Activated CD8-positive, alpha-beta memory T cell treated with anti-CD3 and anti-CD28 coated beads, Interleukin-2, amount 50 U/mL, for 48 hours (primary cell): ENCODE data around the gene CREB3L1.

ENCODE experiments used
- DNase-seq: peaks from one replicate; pipeline ENCODE4 v3.0.0-alpha.2; 2020

CREB3L1 gene

DNA sequence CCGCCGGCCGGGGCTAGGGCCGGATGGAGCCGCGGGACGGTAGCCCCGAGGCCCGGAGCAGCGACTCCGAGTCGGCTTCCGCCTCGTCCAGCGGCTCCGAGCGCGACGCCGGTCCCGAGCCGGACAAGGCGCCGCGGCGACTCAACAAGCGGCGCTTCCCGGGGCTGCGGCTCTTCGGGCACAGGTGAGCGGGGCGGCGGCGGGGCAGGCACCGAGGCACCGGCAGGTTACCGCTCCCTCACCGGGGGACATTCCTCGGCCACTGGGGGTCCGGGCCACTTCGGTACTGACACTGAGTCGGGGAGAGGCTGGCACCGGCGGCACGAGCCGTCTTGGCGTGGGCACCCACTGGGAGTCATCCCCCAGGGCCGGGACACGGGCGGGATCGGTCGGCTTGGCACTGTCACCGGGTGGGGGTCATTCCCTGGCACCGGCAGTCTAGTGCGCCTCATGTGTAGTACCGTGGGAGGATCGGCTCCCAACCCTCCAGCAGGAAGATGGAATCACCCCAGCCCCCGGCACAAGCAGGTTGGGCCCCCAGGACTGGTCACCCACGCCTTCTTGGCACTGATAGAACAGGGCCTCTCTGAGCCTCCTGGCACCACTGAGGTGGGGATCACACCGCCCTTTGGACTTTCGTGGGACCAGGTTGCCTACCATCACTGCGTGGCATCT lies 70.3 kb downstream of the CREB3L1 start:
- DNase-seq: no peak

DNA sequence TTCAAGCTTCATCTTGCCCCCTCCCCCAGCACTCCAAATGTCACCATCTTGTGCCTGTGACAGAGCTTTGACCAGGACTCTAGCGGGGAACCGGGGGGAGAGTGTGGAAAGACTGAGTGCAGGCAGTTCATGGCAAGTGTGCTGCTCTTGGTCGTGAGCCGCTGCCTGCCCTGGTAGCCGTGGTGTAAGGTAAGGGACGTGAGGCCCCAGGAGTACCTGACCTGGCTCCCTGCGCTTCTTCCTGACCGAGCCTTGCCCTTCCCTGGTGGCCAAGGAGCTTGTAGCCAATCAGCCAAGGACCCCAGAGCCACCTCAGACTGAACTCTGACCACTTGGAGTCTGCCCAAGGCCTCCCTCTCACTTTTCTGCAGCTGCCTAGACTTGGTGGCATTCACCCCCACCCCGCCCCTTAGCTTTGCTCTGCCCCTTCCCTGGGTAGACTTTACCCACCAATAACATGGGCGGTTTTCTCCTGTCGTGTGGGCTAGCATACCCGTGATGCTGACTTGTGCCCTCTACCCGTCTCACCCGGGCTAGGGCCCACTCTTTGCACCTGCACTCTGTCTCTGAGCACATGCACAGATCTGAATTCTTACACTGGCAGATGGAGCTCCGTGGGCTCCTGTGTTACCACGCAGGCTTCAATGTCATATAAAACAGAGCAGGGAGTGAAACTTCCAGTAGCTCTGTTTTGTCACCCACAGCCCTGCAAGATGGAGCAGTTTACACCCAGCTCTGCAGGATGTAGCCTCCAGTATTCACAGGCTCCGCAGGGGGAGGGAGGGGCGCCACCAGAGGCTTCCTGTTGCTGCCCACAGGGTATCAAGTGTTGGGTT lies 71.3 kb downstream of the CREB3L1 start:
- no peak for DNase-seq

DNA sequence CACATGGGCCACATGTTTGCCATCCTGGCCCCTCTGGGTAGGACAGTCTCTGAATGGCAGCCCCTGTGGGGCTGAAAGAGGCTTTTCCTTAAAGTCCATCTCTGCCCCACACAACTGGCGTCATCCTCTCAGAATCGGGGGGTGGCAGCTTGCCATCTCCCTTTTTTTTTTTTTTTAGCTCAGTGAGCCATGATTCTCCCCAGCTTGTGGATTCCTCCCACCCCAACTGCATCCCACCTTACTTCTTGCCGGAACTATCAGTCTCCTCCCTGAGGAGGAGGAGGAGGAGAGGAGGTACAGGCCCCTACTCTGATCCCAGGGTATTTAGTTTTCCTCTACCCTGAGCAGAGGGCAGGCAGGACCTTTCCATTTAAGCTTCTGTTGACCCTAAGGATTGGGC lies 73.2 kb downstream of the CREB3L1 start:
- no peak for DNase-seq

DNA sequence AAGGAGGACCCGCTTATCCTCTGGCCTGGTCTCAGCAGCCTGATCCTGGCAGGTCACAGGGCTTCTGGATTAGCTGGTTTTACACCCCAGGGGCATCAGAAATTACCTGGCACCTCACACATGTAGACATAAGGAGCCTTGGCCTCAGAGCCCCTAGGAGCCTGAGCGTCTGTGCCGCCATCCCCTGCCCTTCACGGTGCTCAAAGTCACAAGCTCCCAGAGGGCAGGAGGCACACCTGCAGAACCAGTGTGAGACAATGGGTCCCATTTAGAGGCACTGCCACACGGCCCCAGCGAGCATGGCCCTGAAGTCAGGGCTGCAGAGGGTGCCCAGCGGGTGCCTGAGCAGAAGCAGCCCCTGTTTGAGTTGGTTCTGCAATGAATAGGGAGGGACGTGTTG lies 73.7 kb downstream of the CREB3L1 start:
- DNase-seq: no peak

DNA sequence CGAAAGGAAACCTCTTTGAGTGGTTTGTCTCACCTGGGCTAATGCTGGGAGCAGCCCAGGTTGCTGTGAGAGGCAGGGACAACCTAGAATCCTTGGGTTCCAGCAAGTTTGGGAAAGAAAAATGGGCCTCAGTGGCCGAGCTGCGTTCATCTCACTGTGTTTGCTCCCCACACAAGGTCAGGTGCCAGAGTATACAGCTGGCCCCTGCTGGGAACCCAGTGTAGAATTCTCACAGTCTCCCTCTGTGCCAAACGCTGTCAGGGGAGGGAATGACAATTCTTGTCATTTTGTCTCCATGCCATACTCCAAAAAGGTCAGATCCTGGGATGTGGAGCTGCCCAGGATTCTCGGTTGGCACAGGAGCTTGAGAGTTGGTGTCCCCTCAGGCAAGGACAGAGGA lies 74.1 kb downstream of the CREB3L1 start:
- no peak for DNase-seq

DNA sequence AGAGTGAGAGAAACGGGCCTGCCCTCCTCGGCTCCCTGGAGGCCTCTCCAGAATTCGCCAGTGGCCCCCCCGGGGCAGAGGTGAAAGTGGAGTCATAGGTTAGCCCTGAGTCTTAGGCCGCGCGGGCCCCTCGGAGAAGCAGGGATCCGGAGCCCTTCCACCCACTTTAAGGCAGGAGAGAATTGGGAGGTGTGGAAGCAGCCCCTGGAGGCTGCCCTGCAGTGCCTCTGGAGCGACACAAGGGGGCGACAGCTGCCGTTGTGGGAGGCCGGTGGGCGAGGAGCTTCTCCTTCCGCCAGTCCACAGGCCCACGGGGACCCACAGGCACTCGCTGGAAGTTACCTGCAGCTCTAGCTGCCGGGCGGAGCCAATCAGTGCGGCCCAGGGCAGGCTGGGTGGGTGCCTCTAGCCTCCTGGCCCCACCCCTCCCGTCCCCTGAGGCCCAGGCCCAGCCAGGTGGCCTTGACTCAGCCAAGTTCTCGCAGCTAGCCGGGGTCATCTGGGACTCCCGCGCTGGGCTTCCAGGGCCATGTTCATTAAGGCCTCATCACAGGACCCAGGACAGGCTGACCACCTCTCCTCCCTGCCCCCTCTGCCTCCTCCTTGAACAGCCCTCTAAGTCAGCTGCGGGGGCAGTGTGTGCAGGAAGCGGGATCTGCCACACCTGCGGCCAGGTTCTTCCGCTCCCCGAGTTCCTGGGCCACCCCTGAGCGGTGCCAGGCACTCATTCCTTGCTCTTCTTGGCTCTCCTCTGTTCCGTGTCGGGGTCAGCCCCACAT lies 74.8 kb downstream of the CREB3L1 start:
- peak; percentile 91 for DNase-seq

DNA sequence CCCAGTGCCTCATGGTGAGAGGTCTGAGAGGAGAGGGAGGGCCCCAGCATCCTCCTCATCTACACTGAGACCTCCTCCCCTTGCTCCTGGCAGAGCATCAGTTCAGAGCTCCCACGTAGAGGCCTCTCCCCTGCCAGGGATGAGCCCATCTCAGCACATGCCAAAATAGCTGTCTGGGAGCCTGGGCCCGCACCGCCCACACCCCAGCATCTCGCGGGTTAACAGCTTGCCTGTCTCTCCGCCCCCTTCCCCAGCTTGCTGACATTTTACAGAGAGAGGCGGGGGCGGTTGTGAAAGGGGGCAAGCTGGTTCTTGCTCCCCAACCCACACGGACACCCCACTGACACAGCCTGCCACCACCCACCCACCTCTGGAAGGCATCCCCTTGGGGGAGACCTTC lies 76.2 kb downstream of the CREB3L1 start:
- peak; percentile 80 for DNase-seq

DNA sequence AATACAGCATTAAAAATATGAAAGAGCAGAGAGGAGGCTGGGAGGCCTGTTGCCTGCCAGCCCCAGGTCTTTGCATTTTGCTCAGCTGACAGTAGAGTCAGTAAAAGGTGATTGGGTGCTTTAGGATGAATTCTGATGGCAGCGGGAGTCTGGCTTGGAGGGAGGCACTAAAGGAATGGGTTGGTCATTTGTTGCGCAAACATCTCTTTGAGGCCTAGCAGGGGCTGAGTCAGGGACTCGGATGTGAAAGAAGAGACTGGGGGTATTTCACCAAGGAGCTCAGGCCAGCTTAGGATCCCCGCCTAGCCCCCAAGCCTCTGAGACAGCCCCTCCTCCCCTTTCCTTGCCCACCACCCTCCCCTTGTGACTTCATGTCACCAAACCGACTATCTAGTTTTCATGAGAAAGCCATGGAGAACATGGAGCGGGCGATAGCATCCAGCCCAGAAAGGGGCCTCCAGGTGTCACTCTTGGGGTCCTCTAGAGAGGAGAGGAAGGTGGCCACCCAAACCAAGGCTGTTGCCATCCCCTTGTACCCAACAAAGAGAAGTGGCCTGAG lies 79.5 kb downstream of the CREB3L1 start:
- DNase-seq: no peak

DNA sequence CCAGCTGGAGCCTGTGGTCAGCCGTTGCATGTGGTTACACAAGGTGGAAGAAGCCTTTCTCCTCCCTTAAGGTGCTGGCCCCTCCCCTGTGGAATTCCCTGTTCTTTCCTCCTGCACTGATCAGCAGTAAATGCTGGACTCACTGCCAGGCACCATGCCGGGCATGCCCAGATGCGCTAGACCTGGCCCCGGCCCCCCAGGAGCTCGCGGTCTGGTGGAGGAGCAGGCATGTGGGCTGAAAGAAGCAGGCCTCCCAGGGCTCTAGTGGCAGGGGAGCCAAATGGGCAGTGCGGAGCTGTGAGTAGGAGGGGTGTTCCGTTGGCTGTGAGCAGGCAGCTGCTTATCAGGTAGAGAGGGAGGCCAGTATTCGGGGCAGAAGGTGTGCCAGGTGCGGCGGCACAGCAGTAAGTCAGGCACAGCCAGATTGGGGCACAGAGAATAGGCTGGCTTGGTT lies 80.0 kb downstream of the CREB3L1 start:
- DNase-seq: no peak

DNA sequence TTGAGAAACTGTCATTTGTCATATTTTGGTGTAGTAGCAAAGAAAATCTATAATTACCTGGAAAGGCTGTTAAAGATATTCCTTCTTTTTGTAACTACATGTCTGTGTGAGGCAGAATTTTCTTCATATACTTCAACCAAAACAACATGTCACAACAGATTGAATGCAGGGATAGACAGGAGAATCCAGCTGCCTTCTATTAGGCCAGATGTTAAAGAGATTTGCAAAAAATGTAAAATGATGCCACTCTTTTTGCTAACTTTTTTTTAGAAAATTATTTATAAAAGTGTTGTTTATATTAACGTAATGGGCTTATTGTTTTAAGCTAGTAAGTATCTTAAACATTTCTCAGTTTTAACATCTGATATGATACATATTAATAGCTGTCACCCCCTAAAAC lies 82.5 kb downstream of the CREB3L1 start:
- no peak for DNase-seq

DNA sequence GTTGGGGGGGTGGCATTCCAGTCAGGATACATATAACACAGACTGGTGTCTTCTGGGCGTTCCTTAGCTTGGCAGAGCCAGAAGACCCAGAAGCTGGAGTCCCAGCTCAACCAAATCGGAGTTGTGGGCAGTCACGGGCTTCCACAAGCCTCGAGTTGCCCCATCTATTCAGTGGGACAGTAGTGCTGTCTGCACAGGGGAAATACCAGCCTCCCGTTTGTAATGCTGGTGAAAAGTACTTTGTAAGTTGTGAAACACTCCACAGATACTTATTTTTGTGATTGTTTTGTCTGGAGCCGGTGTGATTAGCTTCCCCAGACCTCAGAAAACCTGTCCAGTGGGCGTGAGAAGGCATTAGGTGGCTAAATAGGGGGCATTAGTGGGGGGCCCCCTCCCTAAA lies 83.4 kb downstream of the CREB3L1 start:
- DNase-seq: no peak

DNA sequence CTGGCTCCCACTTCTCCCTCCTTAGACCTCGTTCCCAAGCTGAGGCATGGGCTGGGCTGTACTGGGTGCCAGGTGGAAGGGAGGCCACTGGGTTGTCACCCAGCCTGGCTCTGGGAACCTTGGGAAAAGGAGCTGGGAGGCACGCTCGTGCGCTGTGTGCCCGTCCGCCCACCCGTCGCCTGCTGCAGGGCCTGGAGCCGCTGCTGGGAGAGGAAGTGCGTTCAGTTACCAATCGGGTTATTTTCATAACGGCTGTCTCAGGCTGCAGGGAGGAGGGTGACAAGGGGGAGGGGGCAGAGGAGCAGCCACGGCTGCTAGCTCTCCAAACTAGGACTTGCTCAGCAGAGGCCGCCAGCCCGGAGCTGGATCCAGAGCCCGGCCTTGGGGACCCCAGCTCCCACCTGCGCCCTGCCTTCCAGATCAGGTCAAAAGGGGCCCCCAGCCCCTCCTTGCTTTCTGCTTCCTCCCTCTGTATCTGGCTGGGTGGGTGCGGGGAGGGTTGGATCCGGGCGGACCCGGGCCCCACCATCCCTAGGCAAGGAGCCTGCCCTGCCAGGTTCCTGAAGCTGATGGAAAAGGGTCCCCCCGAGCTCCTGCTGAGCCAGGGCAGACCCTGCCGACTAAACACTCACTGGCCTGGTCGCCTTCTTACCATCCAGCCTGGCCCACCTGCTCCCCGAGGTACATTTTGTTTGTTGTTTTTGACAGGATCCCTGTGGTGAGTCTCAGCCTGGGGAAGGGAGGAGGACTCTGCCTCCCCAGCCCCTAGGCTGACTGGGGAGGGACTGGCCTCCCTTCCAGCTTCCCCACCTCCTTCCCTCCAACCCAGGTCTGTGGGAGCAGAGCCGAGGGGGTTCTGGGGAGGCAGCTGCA lies 84.1 kb downstream of the CREB3L1 start:
- DNase-seq: peak; percentile 81

DNA sequence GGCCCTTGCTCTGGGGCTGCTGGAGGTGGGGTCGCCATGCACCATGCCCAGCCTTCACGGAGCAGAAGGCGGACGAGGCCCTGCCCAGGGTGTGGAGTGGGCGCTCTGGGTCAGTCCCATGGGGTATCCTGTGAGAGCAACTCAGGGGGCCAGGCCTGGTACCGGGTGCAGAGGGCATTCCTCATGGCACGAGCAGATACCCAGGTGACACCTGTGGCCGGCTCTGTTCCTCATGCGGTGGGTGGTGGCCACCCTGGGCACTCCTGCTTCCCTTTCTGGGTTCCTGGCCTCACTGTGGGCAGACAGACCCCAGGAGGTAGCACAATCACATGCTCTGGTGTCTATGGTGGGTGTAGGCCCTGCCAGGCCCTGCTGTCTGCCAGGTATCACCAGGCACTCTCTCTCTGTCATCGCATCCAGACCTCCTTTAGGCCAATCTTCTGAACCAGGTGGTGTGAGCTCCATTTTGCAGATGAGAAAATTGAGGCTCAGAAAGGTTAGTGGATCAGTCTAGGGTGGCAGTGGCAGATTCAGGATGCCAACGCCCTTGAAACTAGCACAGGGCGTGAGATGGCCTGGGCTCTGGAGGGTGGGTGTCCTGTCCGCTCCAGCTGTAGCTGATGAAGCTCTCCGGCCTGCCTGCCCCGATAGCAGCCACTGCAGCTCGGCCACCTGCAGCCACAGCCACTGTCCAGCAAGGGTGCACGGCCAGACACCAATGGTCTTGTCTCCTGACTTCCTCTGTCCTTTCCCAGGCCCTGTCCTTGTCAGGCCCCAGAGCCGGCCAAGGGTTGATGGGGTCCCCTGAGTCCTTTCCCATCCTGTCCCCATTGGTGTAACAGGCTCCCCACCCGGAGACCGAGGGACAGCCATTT lies 84.9 kb downstream of the CREB3L1 start:
- DNase-seq: no peak

DNA sequence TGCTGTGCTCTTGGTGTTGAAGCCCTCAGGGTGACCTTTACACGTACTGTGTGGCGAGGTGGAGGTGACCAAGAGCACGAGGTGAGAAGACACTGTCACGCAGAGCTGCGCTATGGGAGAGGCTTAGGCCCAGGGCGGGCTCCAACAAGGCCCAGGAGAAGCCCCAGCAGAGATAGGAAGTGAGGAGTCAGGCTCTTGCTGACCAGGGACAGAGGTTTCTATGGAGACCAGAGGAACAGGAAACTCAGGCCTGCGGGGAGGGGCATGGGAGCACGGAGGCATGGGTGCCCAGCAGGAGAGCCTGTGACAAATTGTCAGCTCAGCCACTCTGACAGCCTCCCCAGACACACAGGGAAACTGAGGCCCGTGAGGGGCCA lies 85.6 kb downstream of the CREB3L1 start:
- no peak for DNase-seq

DNA sequence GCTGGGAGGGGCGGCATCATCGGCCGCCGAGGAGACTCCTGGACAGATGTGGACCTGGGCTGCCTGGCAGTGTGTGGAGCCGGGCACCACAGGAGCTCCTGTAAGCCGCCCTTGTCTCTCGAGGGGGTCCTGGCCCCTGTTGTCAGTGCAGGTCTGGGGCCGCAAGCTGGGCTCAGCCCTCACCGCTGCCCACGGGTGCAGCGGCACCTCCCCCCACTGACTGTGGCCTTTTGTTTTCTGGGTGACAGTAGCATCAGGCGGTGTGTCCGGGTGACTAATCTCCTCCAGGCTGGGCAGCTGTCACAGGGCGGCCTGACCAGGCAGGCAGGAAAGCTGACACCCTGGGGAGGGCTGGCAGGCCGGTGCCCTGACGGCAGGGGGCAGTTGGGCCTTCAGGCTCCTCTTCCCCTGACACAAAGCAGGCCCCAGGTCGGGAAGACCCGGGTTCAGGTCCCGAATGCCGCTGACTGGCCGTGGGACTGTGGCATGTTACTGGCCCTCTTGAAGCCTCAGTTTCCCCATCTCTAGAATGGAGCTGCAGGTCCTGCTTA lies 86.1 kb downstream of the CREB3L1 start:
- no peak for DNase-seq

DNA sequence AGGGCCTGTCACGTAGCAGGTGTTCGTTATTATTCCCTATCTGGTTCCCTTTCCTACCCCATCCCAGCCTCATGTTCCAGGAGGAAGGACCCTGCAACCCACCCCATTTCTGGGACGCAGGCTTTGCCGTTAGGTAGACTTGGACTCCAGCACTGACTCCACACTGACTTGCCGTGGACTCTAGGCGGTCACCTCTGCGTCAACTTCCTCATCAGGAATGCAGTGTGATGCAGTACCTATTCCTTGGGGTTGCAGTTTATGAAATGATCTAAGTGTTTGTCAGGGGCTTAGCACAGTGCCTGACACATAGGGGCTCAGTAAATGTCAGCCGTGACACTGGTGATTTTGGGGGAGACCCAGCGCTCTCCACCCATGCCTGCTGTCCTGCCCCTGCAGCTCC lies 86.6 kb downstream of the CREB3L1 start:
- no peak for DNase-seq

DNA sequence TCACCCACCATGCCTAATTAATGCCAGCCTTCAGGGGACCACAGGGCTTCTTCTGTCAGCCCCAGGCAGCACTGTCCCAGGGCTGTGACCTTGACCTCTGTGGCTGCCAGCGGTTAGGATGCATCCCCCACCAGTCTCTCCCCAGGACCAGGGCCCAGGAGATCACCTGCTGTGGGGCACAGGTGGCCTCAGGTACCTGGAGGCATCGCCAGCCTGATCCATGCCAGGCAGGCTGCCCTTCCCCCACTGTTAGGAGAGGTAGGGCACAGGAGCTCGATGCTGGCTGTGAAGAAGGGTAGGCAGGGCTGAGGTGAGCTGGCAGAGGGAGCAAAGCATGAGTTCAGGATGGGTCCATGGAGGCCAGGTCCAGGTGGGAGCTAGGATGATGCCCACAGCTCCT lies 87.3 kb downstream of the CREB3L1 start:
- DNase-seq: no peak

DNA sequence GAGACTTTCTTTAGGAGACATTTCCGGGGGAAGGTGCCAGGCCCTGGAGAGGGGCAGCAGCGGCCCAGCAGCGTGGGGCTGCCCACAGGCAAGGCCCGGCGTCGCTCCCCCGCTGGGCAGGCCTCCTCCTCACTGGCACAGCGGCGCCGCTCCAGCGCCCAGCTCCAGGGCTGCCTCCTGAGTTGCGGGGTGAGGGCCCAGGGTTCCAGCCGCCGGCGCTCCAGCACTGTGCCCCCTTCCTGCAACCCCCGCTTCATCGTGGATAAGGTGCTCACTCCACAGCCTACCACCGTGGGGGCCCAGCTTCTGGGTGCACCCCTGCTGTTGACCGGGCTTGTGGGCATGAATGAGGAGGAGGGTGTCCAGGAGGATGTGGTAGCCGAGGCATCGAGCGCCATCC lies 88.8 kb downstream of the CREB3L1 start:
- no peak for DNase-seq

DNA sequence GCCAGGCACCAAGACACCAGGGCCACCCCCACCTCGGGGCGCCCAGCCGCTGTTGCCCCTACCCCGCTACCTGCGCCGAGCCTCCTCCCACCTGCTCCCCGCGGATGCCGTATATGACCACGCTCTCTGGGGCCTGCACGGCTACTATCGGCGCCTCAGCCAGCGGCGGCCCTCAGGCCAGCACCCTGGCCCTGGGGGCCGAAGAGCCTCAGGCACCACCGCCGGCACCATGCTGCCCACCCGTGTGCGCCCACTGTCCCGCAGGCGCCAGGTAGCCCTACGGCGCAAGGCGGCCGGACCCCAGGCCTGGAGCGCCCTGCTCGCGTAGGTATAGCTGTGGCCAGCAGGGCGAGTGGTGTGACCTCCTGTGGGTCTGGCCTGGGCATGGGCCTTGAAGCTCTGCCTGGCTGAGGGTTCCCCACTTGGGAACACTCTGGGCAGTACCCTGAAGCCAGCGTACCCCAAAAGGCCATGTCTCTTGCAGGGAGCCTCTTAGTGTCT lies 89.2 kb downstream of the CREB3L1 start:
- DNase-seq: no peak

DNA sequence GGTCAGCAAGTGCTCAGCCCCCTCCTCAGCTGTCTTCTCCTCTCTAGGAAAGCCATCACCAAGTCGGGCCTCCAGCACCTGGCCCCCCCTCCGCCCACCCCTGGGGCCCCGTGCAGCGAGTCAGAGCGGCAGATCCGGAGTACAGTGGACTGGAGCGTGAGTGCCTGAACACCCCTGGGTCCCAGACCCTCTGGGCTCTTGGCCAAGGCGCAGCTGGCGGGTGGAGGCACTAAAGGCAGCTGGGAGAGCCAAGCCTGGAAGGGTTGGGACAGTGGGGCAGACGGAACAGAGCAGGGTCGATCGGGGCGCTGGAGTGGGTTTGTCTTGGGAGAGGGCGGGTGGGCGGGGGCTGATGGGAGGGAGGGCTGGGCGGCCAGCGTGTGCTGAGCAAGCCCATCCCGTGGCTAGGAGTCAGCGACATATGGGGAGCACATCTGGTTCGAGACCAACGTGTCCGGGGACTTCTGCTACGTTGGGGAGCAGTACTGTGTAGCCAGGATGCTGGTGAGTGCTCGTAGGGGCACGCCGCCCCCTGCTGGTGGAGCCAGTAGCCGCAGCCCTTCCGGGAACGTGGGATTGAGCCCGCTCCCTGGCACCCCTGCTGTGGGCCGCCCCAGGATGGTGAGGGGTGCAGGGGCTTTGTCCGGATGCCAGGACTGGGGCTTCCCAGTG lies 89.9 kb downstream of the CREB3L1 start:
- peak; percentile 92 for DNase-seq
